HepG2 (cell line): ENCODE measurements around the gene RAMAC. TPM values are rescaled to one million over a fixed set of nuclear protein-coding genes. Genes with fewer than 3 reads are reported as not detected.

ENCODE experiments used
- CBX5 ChIP-seq: sonication (generic); formaldehyde crosslinking; IDR thresholded peaks from 2 replicates; pipeline ENCODE4 v1.4.0; 2020; ENCODE audit warnings: missing genetic modification reagents, borderline replicate concordance
- ETV6 ChIP-seq: sonication (generic); formaldehyde crosslinking; conservative IDR thresholded peaks from 2 replicates; pipeline ENCODE4 v1.4.0; 2020; ENCODE audit warnings: missing genetic modification reagents
- HDAC2 ChIP-seq: sonication (generic); formaldehyde crosslinking; IDR thresholded peaks from 2 replicates; pipeline ENCODE4 v1.4.0; 2020; ENCODE audit warnings: missing genetic modification reagents
- HMGXB4 ChIP-seq, 2 experiments: sonication (generic) in 1 of 2; formaldehyde crosslinking in 1 of 2; IDR thresholded peaks; 2 replicates each; pipeline versions ENCODE4 v1.4.0 to v1.6.1; 2018 to 2020; ENCODE audit warnings: missing genetic modification reagents in 2 of 2, borderline replicate concordance in 1 of 2, low read depth in 1 of 2, mild to moderate bottlenecking in 1 of 2, missing biosample characterization in 1 of 2
- KDM1A ChIP-seq: IDR thresholded peaks from 2 replicates; pipeline ENCODE4 v1.6.1; 2016; ENCODE audit warnings: missing compliant biosample characterization
- MLX ChIP-seq: IDR thresholded peaks from 2 replicates; pipeline ENCODE4 v1.6.1; 2016
- NFKBIZ ChIP-seq: IDR thresholded peaks from 2 replicates; pipeline ENCODE4 v1.6.1; 2018; ENCODE audit warnings: missing genetic modification reagents, missing compliant biosample characterization
- NR2C2 ChIP-seq: sonication (generic); formaldehyde crosslinking; IDR thresholded peaks from 2 replicates; pipeline ENCODE4 v1.4.0; 2020; ENCODE audit warnings: missing genetic modification reagents, mild to moderate bottlenecking, moderate library complexity, borderline replicate concordance
- NRL ChIP-seq: sonication (generic); formaldehyde crosslinking; IDR thresholded peaks from 2 replicates; pipeline ENCODE4 v1.5.0; 2020; ENCODE audit warnings: missing genetic modification reagents, mild to moderate bottlenecking, moderate library complexity, borderline replicate concordance
- RFX1 ChIP-seq: fragments of 450-650 bp; IDR thresholded peaks from 2 replicates; pipeline ENCODE4 v1.6.1; 2017
- SAP130 ChIP-seq: IDR thresholded peaks from 2 replicates; pipeline ENCODE4 v1.6.1; 2016; ENCODE audit warnings: low read depth
- XRCC5 ChIP-seq: fragments of 200-400 bp; formaldehyde crosslinking; optimal IDR thresholded peaks from 2 replicates; pipeline ENCODE3; 2017; ENCODE audit warnings: mild to moderate bottlenecking, low read length
- ZNF460 ChIP-seq: sonication (generic); formaldehyde crosslinking; IDR thresholded peaks from 2 replicates; pipeline ENCODE4 v1.5.1; 2020; ENCODE audit warnings: missing genetic modification reagents, mild to moderate bottlenecking, borderline replicate concordance
- polyA plus RNA-seq, 8 experiments: library from polyadenylated mRNA; depleted of rRNA in 3 of 8; stranded (reverse) in 7 of 8; unstranded in 1 of 8; fragments of >200 nt; fragmentation: Illumina TruSeq in 4 of 8; extraction: Trizol in 4 of 8; gene quantifications; 2 replicates each; pipeline versions ENCODE4 v1.2.1 to v1.2.3, GENCODE V29; 2011 to 2016; ENCODE audit warnings: low read depth in 4 of 8, missing spikeins in 1 of 8, mixed read lengths in 1 of 8; ENCODE audit not compliant: insufficient read depth in 1 of 8
- total RNA-seq, 5 experiments: library from RNA; depleted of rRNA; stranded (reverse); fragments of >200 nt; fragmentation: Illumina TruSeq; extraction: Trizol; gene quantifications; 2 replicates each; pipeline ENCODE4 v1.2.3, GENCODE V29; 2016; ENCODE audit warnings: low read depth in 1 of 5
- TF ChIP-seq, protein P1 (sequence below): sonication (generic); formaldehyde crosslinking; IDR thresholded peaks from 2 replicates; pipeline ENCODE4 v1.8.1; 2023; ENCODE audit warnings: mild to moderate bottlenecking, moderate library complexity, missing genetic modification reagents
- TF ChIP-seq, protein P2 (sequence below): sonication (generic); formaldehyde crosslinking; IDR thresholded peaks from 2 replicates; pipeline ENCODE4 v1.8.1; 2023; ENCODE audit warnings: missing genetic modification reagents, inconsistent platforms, borderline replicate concordance
- TF ChIP-seq, protein P3 (sequence below): sonication (generic); formaldehyde crosslinking; IDR thresholded peaks from 2 replicates; pipeline ENCODE4 v1.4.0; 2020; ENCODE audit warnings: missing genetic modification reagents; ENCODE audit errors: not compliant biosample characterization
- TF ChIP-seq, protein P4 (sequence below): sonication (generic); formaldehyde crosslinking; IDR thresholded peaks from 2 replicates; pipeline ENCODE4 v1.8.1; 2023; ENCODE audit warnings: mild to moderate bottlenecking, inconsistent platforms, moderate library complexity, missing genetic modification reagents, borderline replicate concordance
- TF ChIP-seq, protein P5 (sequence below): sonication (generic); formaldehyde crosslinking; IDR thresholded peaks from 2 replicates; pipeline ENCODE4 v1.9.0; 2021; ENCODE audit warnings: missing genetic modification reagents, mild to moderate bottlenecking, borderline replicate concordance
- TF ChIP-seq, protein P6 (sequence below): sonication (generic); formaldehyde crosslinking; IDR thresholded peaks from 2 replicates; pipeline ENCODE4 v1.5.0; 2020; ENCODE audit warnings: missing genetic modification reagents

The RAMAC gene
- total and polyA plus RNA-seq, 2 of the 13 experiments (the other 11 are each of a cell fraction or from before 2014, with no cell fraction given) = 22.2 to 45.9 TPM

DNA sequence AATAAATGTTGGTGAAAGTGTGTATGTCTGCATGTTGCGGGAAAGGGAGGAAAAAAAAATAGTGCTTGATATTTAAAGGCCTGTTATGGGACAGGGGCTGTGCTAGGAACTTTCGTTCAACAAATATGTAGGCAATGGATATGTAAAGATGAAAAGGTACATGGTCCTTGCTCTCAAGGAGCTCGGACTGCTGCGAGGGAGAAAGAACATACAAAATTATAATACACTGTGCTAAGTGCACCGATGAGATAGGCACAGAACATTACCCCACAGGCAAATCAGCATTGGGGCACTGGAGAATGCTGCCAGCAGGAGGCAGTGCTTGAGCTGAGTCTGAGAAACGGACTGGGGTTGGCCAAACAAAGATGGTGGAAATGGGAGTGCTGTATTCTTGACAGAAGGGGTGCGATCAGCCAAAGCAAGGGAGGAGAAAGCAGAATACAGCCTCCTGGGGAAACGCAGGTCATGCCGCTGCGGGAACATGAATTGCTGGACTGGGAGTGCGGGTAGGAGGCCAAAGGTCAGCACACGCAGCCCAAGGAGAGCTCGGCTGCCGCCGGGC is 24.8 kb downstream of the RAMAC start (continued):
- TF ChIP-seq, protein P1, sequence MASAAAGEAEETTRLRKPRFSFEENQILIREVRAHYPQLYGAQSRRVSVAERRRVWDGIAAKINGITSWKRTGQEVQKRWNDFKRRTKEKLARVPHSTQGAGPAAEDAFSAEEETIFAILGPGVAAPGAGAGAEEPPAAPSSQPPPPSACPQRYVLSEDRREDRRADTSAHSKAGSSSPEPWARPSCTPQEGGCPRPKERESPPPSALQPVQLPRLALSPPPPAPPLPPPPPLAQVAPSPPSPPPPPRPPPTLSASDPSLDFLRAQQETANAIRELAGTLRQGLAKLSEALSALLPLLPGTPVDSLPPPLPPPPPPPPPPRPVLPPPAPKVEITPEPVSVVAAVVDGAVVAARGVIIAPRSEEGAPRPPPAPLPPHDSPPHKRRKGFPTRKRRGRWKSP (CRISPR knock-in tag) = no peak
- TF ChIP-seq, protein P2, sequence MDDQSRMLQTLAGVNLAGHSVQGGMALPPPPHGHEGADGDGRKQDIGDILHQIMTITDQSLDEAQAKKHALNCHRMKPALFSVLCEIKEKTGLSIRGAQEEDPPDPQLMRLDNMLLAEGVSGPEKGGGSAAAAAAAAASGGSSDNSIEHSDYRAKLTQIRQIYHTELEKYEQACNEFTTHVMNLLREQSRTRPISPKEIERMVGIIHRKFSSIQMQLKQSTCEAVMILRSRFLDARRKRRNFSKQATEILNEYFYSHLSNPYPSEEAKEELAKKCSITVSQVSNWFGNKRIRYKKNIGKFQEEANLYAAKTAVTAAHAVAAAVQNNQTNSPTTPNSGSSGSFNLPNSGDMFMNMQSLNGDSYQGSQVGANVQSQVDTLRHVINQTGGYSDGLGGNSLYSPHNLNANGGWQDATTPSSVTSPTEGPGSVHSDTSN = no peak
- TF ChIP-seq ETV6 (CRISPR knock-in tag) = no peak
- TF ChIP-seq NR2C2 (CRISPR knock-in tag) = no peak
- TF ChIP-seq SAP130 (CRISPR knock-in tag) = peak; percentile 37; the same call in 1 of the 2 replicates
- TF ChIP-seq CBX5 (CRISPR knock-in tag) = no peak
- TF ChIP-seq, protein P3, sequence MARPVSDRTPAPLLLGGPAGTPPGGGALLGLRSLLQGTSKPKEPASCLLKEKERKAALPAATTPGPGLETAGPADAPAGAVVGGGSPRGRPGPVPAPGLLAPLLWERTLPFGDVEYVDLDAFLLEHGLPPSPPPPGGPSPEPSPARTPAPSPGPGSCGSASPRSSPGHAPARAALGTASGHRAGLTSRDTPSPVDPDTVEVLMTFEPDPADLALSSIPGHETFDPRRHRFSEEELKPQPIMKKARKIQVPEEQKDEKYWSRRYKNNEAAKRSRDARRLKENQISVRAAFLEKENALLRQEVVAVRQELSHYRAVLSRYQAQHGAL (CRISPR knock-in tag) = no peak
- no peak for TF ChIP-seq KDM1A (CRISPR knock-in tag)
- TF ChIP-seq NFKBIZ (CRISPR knock-in tag) = no peak
- peak; percentile 45 for TF ChIP-seq XRCC5
- TF ChIP-seq, protein P4, sequence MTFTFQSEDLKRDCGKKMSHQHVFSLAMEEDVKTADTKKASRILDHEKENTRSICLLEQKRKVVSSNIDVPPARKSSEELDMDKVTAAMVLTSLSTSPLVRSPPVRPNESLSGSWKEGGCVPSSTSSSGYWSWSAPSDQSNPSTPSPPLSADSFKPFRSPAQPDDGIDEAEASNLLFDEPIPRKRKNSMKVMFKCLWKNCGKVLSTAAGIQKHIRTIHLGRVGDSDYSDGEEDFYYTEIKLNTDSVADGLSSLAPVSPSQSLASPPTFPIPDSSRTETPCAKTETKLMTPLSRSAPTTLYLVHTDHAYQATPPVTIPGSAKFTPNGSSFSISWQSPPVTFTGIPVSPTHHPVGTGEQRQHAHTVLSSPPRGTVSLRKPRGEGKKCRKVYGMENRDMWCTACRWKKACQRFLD = no peak
- TF ChIP-seq NRL (CRISPR knock-in tag) = no peak
- TF ChIP-seq, protein P5, sequence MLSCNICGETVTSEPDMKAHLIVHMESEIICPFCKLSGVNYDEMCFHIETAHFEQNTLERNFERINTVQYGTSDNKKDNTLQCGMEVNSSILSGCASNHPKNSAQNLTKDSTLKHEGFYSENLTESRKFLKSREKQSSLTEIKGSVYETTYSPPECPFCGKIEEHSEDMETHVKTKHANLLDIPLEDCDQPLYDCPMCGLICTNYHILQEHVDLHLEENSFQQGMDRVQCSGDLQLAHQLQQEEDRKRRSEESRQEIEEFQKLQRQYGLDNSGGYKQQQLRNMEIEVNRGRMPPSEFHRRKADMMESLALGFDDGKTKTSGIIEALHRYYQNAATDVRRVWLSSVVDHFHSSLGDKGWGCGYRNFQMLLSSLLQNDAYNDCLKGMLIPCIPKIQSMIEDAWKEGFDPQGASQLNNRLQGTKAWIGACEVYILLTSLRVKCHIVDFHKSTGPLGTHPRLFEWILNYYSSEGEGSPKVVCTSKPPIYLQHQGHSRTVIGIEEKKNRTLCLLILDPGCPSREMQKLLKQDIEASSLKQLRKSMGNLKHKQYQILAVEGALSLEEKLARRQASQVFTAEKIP (CRISPR knock-in tag) = no peak
- TF ChIP-seq, protein P6, sequence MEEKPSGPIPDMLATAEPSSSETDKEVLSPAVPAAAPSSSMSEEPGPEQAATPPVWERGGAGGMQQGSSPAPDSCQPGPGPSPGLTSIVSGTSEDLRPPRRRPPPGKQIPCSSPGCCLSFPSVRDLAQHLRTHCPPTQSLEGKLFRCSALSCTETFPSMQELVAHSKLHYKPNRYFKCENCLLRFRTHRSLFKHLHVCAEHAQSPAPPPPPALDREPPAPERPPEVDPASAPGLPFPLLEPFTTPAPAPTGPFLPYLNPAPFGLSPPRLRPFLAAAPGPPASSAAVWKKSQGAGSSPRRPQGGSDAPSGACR (CRISPR knock-in tag) = no peak
- no peak for TF ChIP-seq RFX1
- no peak for TF ChIP-seq ZNF460
- peak in 1 of 2 experiments; percentile 86; a peak in 2 of 4 replicates for TF ChIP-seq HMGXB4 (CRISPR knock-in tag; IDR thresholded peaks at IDR 0.05; ENCODE audit: borderline replicate concordance in 1 of 2, low read depth in 1 of 2)
- no peak for TF ChIP-seq MLX (CRISPR knock-in tag)
- TF ChIP-seq HDAC2 (CRISPR knock-in tag) = no peak
